NCI-H2196 (cell line): Measurements from ENCODE around the gene TBR1.

Experiments
- DNase-seq: peaks from one replicate; lab custom pipeline; 2025; ENCODE audit not compliant: unreplicated experiment; lab: John Stamatoyannopoulos, UW

Gene TBR1

DNA sequence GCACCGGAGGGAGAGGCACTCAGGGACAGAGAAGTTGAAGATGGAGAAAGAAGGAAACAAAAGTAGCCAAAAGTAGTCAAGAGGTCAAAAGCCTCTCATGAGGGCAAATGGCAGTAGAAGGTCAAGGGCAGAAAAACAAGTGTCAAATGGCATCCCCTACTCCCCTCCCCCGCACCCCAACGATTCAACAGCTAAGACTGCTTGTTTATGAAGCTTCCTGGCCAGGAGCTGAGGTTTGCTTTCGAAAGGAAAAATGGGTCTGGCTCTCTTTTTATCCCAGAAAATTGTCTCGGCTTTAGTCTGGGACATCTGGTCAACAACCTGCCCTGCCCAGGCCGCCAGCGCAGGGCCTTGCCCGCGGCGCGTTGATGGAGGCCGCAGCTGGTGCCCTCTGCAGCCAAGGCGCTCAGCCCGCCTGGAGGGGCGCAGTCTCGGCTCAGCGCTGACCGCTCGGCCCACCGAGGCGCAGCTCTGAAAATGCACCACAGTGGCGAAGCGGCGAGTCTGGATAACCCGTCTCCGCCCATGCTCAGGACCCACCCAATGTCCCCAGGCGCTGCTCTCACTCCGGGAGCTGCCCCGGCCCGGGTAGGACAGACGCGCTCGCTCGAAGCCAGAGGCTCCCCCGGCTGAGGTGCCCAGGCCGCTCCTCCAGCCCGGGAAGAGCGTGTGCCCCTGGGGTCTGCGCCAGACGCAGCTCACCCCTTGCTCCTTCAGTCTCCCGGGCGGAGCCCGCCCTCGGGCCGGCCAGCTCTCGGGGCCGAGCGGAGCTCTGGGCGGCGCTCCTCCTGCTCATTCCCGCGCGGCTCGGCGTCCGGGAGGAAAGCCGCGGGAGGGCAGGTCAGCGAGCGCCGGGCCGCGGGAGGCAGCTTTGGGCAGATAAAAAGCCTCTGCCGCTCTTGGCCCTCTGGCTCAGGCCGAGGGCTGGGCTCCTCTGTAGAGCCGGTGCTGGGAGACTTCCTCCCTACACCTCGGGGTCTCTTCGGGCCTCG lies 1.8 kb upstream of the TBR1 start:
- DNase-seq: peak; percentile 23

- no peak for DNase-seq
Measured at GRCh38 chr2:161415034-161415986, 787 bp upstream of the TBR1 start.

GRCh38 chr2:161416708-161417437 lies 776 bp downstream of the TBR1 start:
- DNase-seq: no peak

DNA sequence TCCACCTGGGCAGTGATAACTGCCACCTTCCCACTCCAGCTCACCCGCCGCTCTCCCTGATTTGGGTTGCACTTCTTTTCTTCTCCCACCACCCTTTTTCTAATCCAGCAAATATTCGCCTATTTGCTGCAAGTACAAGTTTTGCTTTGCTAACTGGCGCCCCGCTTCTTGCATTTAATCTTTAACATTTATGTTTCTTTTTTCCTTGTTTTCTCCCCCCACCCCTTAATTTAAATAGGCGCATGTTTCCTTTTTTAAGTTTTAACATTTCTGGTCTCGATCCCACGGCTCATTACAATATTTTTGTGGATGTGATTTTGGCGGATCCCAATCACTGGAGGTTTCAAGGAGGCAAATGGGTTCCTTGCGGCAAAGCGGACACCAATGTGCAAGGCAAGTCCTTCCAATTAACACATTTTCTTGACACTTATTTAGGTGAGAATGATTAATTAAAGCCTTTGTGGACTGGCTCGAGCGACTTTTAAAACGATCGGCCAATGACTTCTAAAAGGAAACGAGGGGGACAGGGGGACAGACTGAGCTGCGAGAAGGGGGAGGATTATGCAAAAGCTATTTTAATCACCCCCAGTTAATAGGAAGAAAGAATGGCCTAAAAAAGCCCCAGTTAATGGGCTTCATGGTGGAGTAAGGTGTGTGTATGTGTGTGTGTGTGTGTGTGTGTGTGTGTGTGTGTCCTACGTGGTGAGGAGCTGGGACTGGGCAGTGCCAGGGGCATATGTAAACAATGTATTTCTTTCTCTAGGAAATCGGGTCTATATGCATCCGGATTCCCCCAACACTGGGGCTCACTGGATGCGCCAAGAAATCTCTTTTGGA lies 1.6 kb downstream of the TBR1 start:
- no peak for DNase-seq

DNA sequence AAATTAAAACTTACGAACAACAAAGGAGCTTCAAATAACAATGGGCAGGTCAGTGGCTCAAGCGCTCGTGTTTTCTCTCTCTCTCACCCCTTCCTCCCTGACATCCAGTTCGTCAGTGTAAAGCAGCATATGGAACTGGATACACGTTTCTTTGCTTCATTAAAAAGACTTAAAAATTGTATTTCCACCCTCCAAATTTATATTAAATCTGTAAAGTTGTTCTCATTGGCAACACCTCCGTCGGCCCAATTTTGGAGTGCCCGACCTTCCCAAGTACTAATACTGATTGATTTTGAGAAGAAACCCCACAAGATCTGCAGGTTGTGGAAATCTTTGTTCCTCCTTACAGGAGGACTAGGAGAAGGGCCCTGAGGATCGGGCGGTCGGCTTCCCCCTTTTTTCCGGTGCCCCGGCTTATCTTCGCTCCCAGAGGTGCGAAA lies 2.2 kb downstream of the TBR1 start:
- DNase-seq: no peak

DNA sequence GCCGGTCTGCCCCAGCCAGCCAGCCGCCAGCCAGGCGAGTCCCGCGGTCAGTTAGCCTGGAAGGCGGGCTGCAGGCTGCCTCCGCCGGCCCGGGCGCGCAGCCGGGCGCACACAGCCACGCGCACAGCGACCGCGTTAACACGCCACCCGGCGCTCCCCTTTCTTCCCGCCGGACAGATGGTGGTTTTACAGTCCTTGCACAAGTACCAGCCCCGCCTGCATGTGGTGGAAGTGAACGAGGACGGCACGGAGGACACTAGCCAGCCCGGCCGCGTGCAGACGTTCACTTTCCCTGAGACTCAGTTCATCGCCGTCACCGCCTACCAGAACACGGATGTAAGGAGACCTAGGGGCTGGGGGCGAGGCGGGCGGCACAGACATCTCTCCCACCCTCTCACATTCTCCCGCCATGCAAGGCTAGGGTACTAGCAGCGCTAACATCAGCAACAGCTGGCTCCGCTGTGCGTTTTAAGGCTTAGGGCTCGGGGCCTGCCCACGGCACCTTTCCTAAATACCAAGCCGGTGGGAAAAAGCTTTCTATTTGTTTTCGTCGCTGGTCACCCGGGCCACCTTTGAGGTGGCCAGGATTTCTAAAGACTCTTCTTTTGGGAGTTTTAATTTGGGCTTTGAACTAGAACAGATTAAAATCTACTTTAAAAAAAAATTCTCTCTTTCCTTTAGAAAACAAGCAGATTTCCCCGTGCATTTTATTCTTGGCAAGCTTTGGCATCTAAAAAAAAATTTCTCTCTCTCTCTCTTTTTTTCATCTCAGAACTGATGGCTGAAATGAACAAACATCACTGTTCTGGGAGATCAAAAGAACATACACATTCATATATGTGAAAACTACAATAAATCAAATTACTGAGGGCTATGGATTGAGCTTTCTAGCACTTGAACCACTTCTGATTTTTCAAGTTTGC lies 2.9 kb downstream of the TBR1 start:
- no peak for DNase-seq

GRCh38 chr2:161419638-161420190 lies 3.6 kb downstream of the TBR1 start:
- DNase-seq: no peak

DNA sequence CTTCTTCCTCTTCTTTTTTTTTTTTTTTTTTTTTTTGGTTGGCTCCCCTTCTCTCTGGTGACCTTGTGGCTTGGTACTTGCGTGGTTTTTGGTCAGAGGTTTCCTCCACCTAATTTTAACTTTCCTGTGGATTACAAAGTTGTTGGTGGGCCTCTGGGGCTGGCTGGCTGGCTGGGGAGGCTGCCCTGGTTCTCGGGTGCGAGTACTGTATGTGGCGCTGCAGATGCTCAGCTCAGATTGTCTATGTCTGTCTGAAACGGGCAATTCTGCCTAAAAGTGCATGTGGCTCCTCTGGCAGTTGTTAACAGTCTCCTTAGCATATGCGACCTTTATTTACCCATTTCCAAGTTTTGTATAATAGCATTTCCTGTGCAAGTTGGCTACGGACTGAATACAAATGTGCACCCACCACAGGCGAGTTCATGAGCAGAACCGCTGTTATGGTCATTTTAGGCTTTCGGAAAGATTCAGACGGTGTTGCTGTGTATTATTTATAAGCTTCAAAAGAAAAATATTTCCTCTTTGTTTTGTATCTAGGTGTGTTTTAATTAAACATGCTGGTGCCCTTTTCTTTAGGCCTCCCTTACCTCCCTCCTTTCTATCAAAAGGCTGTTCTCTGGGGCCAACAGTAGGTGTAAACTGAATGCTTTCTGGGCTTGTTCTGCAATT lies 4.4 kb downstream of the TBR1 start:
- no peak for DNase-seq

DNA sequence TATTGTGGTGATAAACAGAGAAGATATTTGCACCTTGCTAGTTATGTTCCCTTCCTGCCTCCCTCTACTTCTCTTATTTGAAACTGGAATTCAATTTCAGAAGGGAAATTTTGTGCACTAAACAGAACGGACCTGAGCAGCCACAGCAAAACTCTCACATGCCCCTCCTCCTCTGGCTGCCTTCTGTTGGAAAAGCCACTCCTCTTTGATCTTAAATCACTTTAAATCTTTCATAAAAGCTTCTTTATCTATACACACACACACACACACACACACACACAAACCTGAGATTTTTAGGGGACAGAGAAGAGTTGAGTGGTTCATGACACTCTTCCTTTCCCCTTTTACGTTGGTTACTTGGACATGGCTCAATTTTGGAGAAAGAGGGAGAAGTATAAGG lies 5.6 kb downstream of the TBR1 start:
- no peak for DNase-seq

- no peak for DNase-seq
Measured at GRCh38 chr2:161422816-161423403, 6.8 kb downstream of the TBR1 start.

DNA sequence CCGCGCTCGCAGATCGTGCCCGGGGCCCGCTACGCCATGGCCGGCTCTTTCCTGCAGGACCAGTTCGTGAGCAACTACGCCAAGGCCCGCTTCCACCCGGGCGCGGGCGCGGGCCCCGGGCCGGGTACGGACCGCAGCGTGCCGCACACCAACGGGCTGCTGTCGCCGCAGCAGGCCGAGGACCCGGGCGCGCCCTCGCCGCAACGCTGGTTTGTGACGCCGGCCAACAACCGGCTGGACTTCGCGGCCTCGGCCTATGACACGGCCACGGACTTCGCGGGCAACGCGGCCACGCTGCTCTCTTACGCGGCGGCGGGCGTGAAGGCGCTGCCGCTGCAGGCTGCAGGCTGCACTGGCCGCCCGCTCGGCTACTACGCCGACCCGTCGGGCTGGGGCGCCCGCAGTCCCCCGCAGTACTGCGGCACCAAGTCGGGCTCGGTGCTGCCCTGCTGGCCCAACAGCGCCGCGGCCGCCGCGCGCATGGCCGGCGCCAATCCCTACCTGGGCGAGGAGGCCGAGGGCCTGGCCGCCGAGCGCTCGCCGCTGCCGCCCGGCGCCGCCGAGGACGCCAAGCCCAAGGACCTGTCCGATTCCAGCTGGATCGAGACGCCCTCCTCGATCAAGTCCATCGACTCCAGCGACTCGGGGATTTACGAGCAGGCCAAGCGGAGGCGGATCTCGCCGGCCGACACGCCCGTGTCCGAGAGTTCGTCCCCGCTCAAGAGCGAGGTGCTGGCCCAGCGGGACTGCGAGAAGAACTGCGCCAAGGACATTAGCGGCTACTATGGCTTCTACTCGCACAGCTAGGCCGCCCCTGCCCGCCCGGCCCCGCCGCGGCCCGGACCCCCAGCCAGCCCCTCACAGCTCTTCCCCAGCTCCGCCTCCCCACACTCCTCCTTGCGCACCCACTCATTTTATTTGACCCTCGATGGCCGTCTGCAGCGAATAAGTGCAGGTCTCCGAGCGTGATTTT lies 7.6 kb downstream of the TBR1 start:
- DNase-seq: no peak

- DNase-seq: no peak
Measured at GRCh38 chr2:161424394-161424769, 8.3 kb downstream of the TBR1 start.

GRCh38 chr2:161424891-161425727 lies 9.0 kb downstream of the TBR1 start:
- DNase-seq: no peak

DNA sequence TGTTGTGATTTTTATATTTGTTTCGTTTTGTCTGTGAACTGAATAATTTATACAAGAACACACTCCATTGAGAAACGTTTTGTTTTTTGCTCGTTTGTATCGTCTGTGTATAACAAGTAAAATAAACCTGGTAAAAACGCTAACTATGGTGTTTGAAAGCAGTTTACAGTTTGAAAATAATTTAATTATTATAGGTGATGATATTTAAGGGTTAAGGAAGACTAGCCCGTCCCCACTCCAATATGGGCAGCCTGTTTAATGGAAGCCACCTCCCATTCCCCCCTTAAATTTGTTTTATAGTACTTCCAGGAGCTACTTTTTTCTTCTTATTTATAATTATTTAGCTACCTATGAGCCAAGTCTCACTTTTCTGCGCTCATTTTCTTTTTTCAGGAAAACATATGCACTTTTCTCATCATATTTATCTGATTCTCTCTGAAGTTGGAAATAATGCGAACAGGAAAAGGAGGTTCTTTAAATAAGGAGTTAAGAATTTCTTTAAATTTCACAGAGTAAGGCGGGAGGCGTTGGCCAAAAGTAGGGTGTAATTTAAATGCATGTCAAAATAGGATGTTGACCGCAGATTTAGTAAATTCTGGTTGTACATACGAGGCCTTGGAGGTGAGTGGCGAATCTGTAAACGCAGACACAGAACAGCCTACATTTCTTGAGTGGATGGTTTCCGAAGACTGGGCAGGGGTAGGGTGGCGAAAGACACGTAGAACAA lies 9.8 kb downstream of the TBR1 start:
- DNase-seq: no peak

DNA sequence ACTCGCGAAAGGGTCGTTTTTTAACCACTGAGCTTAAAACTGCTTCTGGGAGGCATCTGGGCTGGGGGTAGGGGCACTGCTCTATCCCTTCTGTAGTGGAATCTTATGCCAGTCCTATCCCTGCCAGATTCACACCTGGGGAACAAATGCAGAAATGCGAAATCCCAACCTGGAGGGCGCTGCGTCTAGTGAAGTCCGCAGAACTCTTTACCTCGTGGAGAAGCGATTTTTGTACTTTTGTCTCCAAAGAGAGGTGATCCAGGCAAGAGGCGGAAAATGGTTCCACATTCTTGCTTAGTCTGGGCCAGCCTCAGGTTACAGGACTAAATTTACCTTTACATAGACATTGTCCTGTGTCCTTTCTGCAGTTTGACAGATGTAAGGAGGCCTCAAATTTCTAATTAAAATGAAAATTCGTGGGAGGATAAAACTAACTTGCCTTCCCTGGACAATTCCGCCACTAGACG lies 10.4 kb downstream of the TBR1 start:
- no peak for DNase-seq
